GM23338 (cell line): Measurements from ENCODE around the gene ADCY5. TPM values are rescaled to one million over a fixed set of nuclear protein-coding genes. Genes with fewer than 3 reads are reported as not detected.

Experiments
- ATAC-seq: fragments of 200-7000 bp; cut with Tn5 transposase; 3 replicates; pipeline ENCODE4 v1.9.1; 2020
- DNase-seq: peaks from one replicate; pipeline ENCODE4 v3.0.0-alpha.2; 2015; ENCODE audit warnings: low spot score
- H2AFZ ChIP-seq: fragments of 200-600 bp; sonication (generic); 2 replicates; pipeline ENCODE4 v1.8.0; 2016; ENCODE audit warnings: antibody characterized with exemption, mild to moderate bottlenecking, moderate library complexity
- H3F3A ChIP-seq: fragments of 200-600 bp; sonication (generic); replicated peaks from 2 replicates; pipeline ENCODE4 v1.8.0; 2017; ENCODE audit warnings: antibody characterized with exemption, mixed run types, low read depth
- H3K27ac ChIP-seq: fragments of 200-600 bp; sonication (generic); 2 replicates; pipeline ENCODE4 v1.6.1; 2016; ENCODE audit warnings: low read depth
- H3K27me3 ChIP-seq: fragments of 200-600 bp; sonication (generic); 2 replicates; pipeline ENCODE4 v1.8.0; 2016; ENCODE audit warnings: mild to moderate bottlenecking, mixed run types, moderate library complexity; ENCODE audit not compliant: insufficient read depth
- H3K36me3 ChIP-seq: fragments of 200-600 bp; sonication (generic); 2 replicates; pipeline ENCODE4 v1.8.0; 2016; ENCODE audit warnings: mild to moderate bottlenecking; ENCODE audit not compliant: insufficient read depth
- H3K4me1 ChIP-seq: fragments of 200-600 bp; sonication (generic); 2 replicates; pipeline ENCODE4 v1.8.0; 2016; ENCODE audit warnings: mild to moderate bottlenecking, moderate library complexity; ENCODE audit not compliant: insufficient read depth
- H3K4me2 ChIP-seq: fragments of 200-600 bp; sonication (generic); 2 replicates; pipeline ENCODE4 v1.7.1; 2017; ENCODE audit warnings: mixed run types
- H3K4me3 ChIP-seq: fragments of 200-600 bp; sonication (generic); 2 replicates; pipeline ENCODE4 v1.6.1; 2016; ENCODE audit warnings: mixed run types
- H3K79me2 ChIP-seq: fragments of 200-600 bp; sonication (generic); replicated peaks from 2 replicates; pipeline ENCODE4 v1.8.0; 2017; ENCODE audit warnings: mild to moderate bottlenecking; ENCODE audit not compliant: insufficient read depth
- H3K9me2 ChIP-seq: fragments of 200-600 bp; sonication (generic); 2 replicates; pipeline ENCODE4 v1.8.0; 2017; ENCODE audit not compliant: insufficient read depth
- H4K20me1 ChIP-seq: fragments of 200-600 bp; sonication (generic); replicated peaks from 2 replicates; pipeline ENCODE4 v1.8.0; 2017; ENCODE audit warnings: mild to moderate bottlenecking; ENCODE audit not compliant: insufficient read depth
- H3K27ac Mint-ChIP-seq: 2 replicates; pipeline ENCODE4 v1.8.0; 2020; ENCODE audit warnings: inconsistent platforms, mild to moderate bottlenecking, moderate library complexity, mixed read lengths
- H3K27me3 Mint-ChIP-seq: 3 replicates; pipeline ENCODE4 v1.8.0; 2022; ENCODE audit warnings: low read depth, mild to moderate bottlenecking, moderate library complexity, mixed read lengths, inconsistent platforms; ENCODE audit not compliant: insufficient read depth, poor library complexity
- H3K36me3 Mint-ChIP-seq: 3 replicates; pipeline ENCODE4 v1.8.0; 2021; ENCODE audit warnings: low read depth, mild to moderate bottlenecking, inconsistent platforms, moderate library complexity, mixed read lengths
- H3K4me1 Mint-ChIP-seq: 3 replicates; pipeline ENCODE4 v1.8.0; 2020; ENCODE audit warnings: mild to moderate bottlenecking, inconsistent platforms, mixed read lengths
- H3K4me3 Mint-ChIP-seq: 3 replicates; pipeline ENCODE4 v1.8.0; 2021; ENCODE audit warnings: moderate library complexity, mild to moderate bottlenecking, inconsistent platforms, mixed read lengths
- H3K9me3 Mint-ChIP-seq: 3 replicates; pipeline ENCODE4 v1.8.0; 2020; ENCODE audit warnings: moderate library complexity, mild to moderate bottlenecking, inconsistent platforms, mixed read lengths
- CREB1 ChIP-seq: fragments of 250-450 bp; sonication (Bioruptor Pico); IDR thresholded peaks from 2 replicates; pipeline ENCODE4 v1.5.0; 2020; ENCODE audit warnings: low read depth, mild to moderate bottlenecking, moderate library complexity
- CTCF ChIP-seq, 2 experiments: fragments of 200-600 bp in 1 of 2; sonication (generic) in 1 of 2; conservative IDR thresholded peaks; 2 replicates each; pipeline versions ENCODE4 v1.5.1 to v1.6.1; 2016 to 2017; ENCODE audit warnings: antibody characterized with exemption in 2 of 2, low read depth in 2 of 2, mild to moderate bottlenecking in 2 of 2, moderate library complexity in 1 of 2
- ETS1 ChIP-seq: IDR thresholded peaks from 2 replicates; pipeline ENCODE4 v1.6.1; 2016; ENCODE audit warnings: antibody characterized with exemption
- EZH2 ChIP-seq: fragments of 200-600 bp; sonication (generic); IDR thresholded peaks from one replicate; pipeline ENCODE4 v1.8.0; 2017; ENCODE audit warnings: antibody characterized with exemption, mild to moderate bottlenecking, low read depth; ENCODE audit not compliant: unreplicated experiment
- JUNB ChIP-seq: IDR thresholded peaks from one replicate; pipeline ENCODE4 v1.6.1; 2016; ENCODE audit warnings: antibody characterized with exemption; ENCODE audit not compliant: unreplicated experiment
- NANOG ChIP-seq: IDR thresholded peaks from 2 replicates; pipeline ENCODE4 v1.6.1; 2016; ENCODE audit warnings: antibody characterized with exemption, borderline replicate concordance
- POLR2AphosphoS5 ChIP-seq: IDR thresholded peaks from 2 replicates; pipeline ENCODE4 v1.6.1; 2016; ENCODE audit warnings: antibody characterized with exemption, low read depth
- polyA plus RNA-seq: library from polyadenylated mRNA; unstranded; fragments of >200 nt; fragmentation: Nextera tagmentation; extraction: Ambion mirVana; gene quantifications from 2 replicates; pipeline ENCODE4 v1.2.1, GENCODE V29; 2016
- total RNA-seq: library from RNA; depleted of rRNA; stranded (reverse); fragments of >200 nt; shearing (Covaris generic); gene quantifications from 2 replicates; pipeline ENCODE4 v1.2.3, GENCODE V29; 2014
- TF ChIP-seq, protein P1 (sequence below): IDR thresholded peaks from one replicate; pipeline ENCODE4 v1.6.1; 2018; ENCODE audit warnings: antibody characterized with exemption; ENCODE audit not compliant: unreplicated experiment

Gene ADCY5
- total and polyA plus RNA-seq, 2 experiments from 2014 or later, result 3.5 to 10.2 TPM

DNA sequence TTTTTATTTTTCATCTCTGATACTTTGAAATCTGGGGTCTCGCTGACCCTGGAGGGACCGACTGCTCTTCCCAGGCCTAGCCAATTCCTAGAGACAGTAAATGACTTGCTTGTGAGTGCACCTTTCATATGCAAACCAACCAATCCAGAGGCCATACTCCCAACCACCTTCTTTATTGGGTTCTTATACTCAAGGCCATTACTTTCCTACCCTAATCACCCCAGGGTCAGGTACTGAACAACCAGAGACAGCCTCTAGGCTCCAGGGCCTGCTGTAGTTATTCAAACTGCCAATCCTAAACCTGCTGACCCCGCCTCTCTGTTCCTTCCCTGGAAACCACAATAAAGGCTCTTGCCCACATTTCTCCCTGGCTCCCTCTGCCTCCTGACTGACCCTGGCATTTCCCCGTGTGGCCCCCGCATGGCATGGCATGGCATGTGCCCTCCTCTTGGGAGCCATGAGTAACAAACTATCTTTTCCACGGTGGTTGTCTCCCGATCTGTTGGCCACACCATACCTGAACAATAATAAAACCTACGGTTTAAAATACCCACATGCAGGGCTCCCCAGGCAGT lies 42.9 kb downstream of the ADCY5 start (continued):
- TF ChIP-seq, protein P1, sequence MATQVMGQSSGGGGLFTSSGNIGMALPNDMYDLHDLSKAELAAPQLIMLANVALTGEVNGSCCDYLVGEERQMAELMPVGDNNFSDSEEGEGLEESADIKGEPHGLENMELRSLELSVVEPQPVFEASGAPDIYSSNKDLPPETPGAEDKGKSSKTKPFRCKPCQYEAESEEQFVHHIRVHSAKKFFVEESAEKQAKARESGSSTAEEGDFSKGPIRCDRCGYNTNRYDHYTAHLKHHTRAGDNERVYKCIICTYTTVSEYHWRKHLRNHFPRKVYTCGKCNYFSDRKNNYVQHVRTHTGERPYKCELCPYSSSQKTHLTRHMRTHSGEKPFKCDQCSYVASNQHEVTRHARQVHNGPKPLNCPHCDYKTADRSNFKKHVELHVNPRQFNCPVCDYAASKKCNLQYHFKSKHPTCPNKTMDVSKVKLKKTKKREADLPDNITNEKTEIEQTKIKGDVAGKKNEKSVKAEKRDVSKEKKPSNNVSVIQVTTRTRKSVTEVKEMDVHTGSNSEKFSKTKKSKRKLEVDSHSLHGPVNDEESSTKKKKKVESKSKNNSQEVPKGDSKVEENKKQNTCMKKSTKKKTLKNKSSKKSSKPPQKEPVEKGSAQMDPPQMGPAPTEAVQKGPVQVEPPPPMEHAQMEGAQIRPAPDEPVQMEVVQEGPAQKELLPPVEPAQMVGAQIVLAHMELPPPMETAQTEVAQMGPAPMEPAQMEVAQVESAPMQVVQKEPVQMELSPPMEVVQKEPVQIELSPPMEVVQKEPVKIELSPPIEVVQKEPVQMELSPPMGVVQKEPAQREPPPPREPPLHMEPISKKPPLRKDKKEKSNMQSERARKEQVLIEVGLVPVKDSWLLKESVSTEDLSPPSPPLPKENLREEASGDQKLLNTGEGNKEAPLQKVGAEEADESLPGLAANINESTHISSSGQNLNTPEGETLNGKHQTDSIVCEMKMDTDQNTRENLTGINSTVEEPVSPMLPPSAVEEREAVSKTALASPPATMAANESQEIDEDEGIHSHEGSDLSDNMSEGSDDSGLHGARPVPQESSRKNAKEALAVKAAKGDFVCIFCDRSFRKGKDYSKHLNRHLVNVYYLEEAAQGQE, result no peak
- no peak for TF ChIP-seq EZH2
- TF ChIP-seq CREB1 (CRISPR knock-in tag), result no peak
- TF ChIP-seq ETS1, result no peak
- TF ChIP-seq CTCF (conservative IDR thresholded peaks at IDR 0.05; ENCODE audit: low read depth in 2 of 2), result no peak
- no peak for TF ChIP-seq POLR2AphosphoS5
- TF ChIP-seq JUNB, result no peak

- H3K9me2 ChIP-seq, result no peaks in the 10 kb centered on the region
- Mint-ChIP-seq H3K4me1 (peaks cover 19% of the 10 kb centered on the region), H3K27ac (no peak overlapping the region), H3K9me3 (no peaks in the 10 kb centered on the region), H3K27me3 (peaks cover 3% of the 10 kb centered on the region), H3K36me3 (no peaks in the 10 kb centered on the region; the same call in 2 of the 3 replicates), H3K4me3 (no peak overlapping the region)
- H2AFZ ChIP-seq, result no peak overlapping the region
- DNase-seq (no peak), ATAC-seq (no peak)
- H3K27ac ChIP-seq, result no peak overlapping the region
- H3K79me2 ChIP-seq, result no peaks in the 10 kb centered on the region
- peaks cover 5% of the 10 kb centered on the region; the same call in 1 of the 2 replicates for H3K4me1 ChIP-seq
- no peak overlapping the region for H3K4me3 ChIP-seq
- H3K36me3 ChIP-seq, result no peaks in the 10 kb centered on the region
- no peaks in the 10 kb centered on the region for H3F3A ChIP-seq
- H4K20me1 ChIP-seq, result no peaks in the 10 kb centered on the region; the same call in 1 of the 2 replicates
- H3K4me2 ChIP-seq, result no peak overlapping the region
- no peaks in the 10 kb centered on the region for H3K27me3 ChIP-seq
- no peak for TF ChIP-seq CTCF (conservative IDR thresholded peaks at IDR 0.05; ENCODE audit: low read depth in 2 of 2)
- TF ChIP-seq, protein P1, result no peak
- no peak for TF ChIP-seq NANOG
- no peak for TF ChIP-seq EZH2
Measured at GRCh38 chr3:123405021-123405420, 43.9 kb downstream of the ADCY5 start.
